A673 (cell line): Measurements from ENCODE around the gene TTC7B. TPM values are rescaled to one million over a fixed set of nuclear protein-coding genes. Genes with fewer than 3 reads are reported as not detected.

Experiments
- BruUV-seq: library from RNA; stranded (reverse); fragments of 400-500 nt; replicated peaks from 2 replicates; lab custom pipeline; 2021; lab: Mats Ljungman, UMichigan
- CTCF ChIA-PET: fragments of 300-600 bp; sonication (Branson Sonifier 250); formaldehyde crosslinking; loops from one replicate; lab custom pipeline; 2022; ENCODE audit warnings: antibody characterized with exemption; lab: Charles Lee
- POLR2A ChIA-PET: fragments of 300-600 bp; sonication (Branson Sonifier 250); formaldehyde crosslinking; loops from one replicate; lab custom pipeline; 2022; ENCODE audit warnings: antibody characterized with exemption; ENCODE audit not compliant: low non-redundant PET; lab: Charles Lee
- DNase-seq: peaks from one replicate; pipeline ENCODE4 v3.0.0-alpha.2; 2015; ENCODE audit warnings: low spot score
- H3K27ac ChIP-seq: fragments of 200-600 bp; sonication (generic); 2 replicates; pipeline ENCODE4 v1.5.1; 2016; ENCODE audit warnings: mixed run types, low read depth, mild to moderate bottlenecking, mixed read lengths, antibody characterized with exemption, low read length; ENCODE audit not compliant: poor library complexity, severe bottlenecking
- H3K27me3 ChIP-seq: fragments of 200-600 bp; sonication (generic); replicated peaks from 2 replicates; pipeline ENCODE4 v1.6.1; 2017; ENCODE audit warnings: mixed run types, low read depth, mild to moderate bottlenecking, mixed read lengths, antibody characterized with exemption, low read length; ENCODE audit not compliant: insufficient read depth, poor library complexity
- H3K36me3 ChIP-seq: fragments of 200-600 bp; sonication (generic); 2 replicates; pipeline ENCODE4 v1.6.1; 2016; ENCODE audit warnings: mixed run types, mild to moderate bottlenecking, mixed read lengths, antibody characterized with exemption, low read length; ENCODE audit not compliant: insufficient read depth, poor library complexity, severe bottlenecking
- H3K4me1 ChIP-seq: fragments of 200-600 bp; sonication (generic); 2 replicates; pipeline ENCODE4 v1.6.1; 2017; ENCODE audit warnings: mixed run types, mild to moderate bottlenecking, mixed read lengths, antibody characterized with exemption, low read length; ENCODE audit not compliant: insufficient read depth, poor library complexity, severe bottlenecking
- H3K4me3 ChIP-seq: fragments of 200-600 bp; sonication (generic); 2 replicates; pipeline ENCODE4 v1.5.1; 2016; ENCODE audit warnings: low read depth, mixed run types, mild to moderate bottlenecking, mixed read lengths, low read length; ENCODE audit not compliant: poor library complexity, severe bottlenecking
- H3K9me3 ChIP-seq: fragments of 200-600 bp; sonication (generic); 2 replicates; pipeline ENCODE4 v1.6.1; 2016; ENCODE audit warnings: mixed run types, low read depth, mild to moderate bottlenecking, mixed read lengths, antibody characterized with exemption, low read length; ENCODE audit not compliant: poor library complexity, severe bottlenecking
- CTCF ChIP-seq: fragments of 300-800, 200-600 bp; sonication (generic); conservative IDR thresholded peaks from 2 replicates; pipeline ENCODE4 v1.5.1; 2017; ENCODE audit warnings: low read depth, mild to moderate bottlenecking, antibody characterized with exemption, low read length, moderate library complexity, mixed read lengths
- EZH2 ChIP-seq: fragments of 200-600 bp; sonication (generic); IDR thresholded peaks from 2 replicates; pipeline ENCODE4 v1.6.1; 2017; ENCODE audit warnings: borderline replicate concordance, low read depth, mild to moderate bottlenecking, mixed read lengths, antibody characterized with exemption, low read length; ENCODE audit not compliant: poor library complexity, severe bottlenecking
- intact Hi-C: fragments of 100-400 bp; cut with micrococcal nuclease; formaldehyde crosslinking; loops from one replicate; pipeline ENCODE4 v1.10.0; 2022; ENCODE audit not compliant: unreplicated experiment
- total RNA-seq: library from RNA; stranded (reverse); gene quantifications from 2 replicates; pipeline ENCODE4 v1.2.3, GENCODE V29; 2021

Gene TTC7B
- total RNA-seq, 1 experiment from 2014 or later = 39.2 TPM

GRCh38 chr14:90533591-90534021 is 282.6 kb downstream of the TTC7B start:
- no TSS peak for BruUV-seq
- no peak overlapping the region for H3K27ac ChIP-seq
- TF ChIP-seq CTCF = no peak
- no peak for TF ChIP-seq EZH2
- H3K27me3 ChIP-seq = no peaks in the 10 kb centered on the region
- H3K4me1 ChIP-seq = no peaks in the 10 kb centered on the region
- POLR2A ChIA-PET = no interaction called here
- intact Hi-C loops = no loop called here
- H3K4me3 ChIP-seq = no peak overlapping the region
- H3K9me3 ChIP-seq = no peaks in the 10 kb centered on the region
- H3K36me3 ChIP-seq = no peaks in the 10 kb centered on the region
- CTCF ChIA-PET = no interaction called here
- no peak for DNase-seq

- CTCF ChIA-PET = no interaction called here
- intact Hi-C loops = no loop called here
These were observed 283.3 kb downstream of the TTC7B start for GRCh38 chr14:90532826-90533525.

GRCh38 chr14:90531497-90531896 is 284.7 kb downstream of the TTC7B start:
- no peaks in the 10 kb centered on the region for H3K4me1 ChIP-seq
- CTCF ChIA-PET = no interaction called here
- POLR2A ChIA-PET = no interaction called here
- H3K27me3 ChIP-seq = no peaks in the 10 kb centered on the region
- no peak overlapping the region for H3K4me3 ChIP-seq
- H3K36me3 ChIP-seq = no peaks in the 10 kb centered on the region
- intact Hi-C loops = no loop called here
- DNase-seq = no peak
- H3K9me3 ChIP-seq = no peaks in the 10 kb centered on the region
- TF ChIP-seq EZH2 = no peak
- no peak for TF ChIP-seq CTCF
- BruUV-seq = no TSS peak
- no peak overlapping the region for H3K27ac ChIP-seq

More at GRCh38 chr14:90532826-90533525, 283.3 kb downstream of the TTC7B start:
- Histone ChIP-seq H3K4me1 (no peaks in the 10 kb centered on the region), H3K36me3 (no peaks in the 10 kb centered on the region), H3K27me3 (no peaks in the 10 kb centered on the region), H3K27ac (no peak overlapping the region), H3K9me3 (no peaks in the 10 kb centered on the region), H3K4me3 (no peak overlapping the region)
- TF ChIP-seq EZH2 (no peak), CTCF (no peak)
- BruUV-seq = no TSS peak
- no peak for DNase-seq
- POLR2A ChIA-PET = no interaction called here
